Measurements from ENCODE around the gene GALNT10.
A peak's percentile ranks its signal among the peaks of the same experiment; 100 is the strongest.

GALNT10 gene

GRCh38 chr5:154181161-154181560 is 9.4 kb upstream of the GALNT10 start:
- TF ChIP-seq, protein P1, sequence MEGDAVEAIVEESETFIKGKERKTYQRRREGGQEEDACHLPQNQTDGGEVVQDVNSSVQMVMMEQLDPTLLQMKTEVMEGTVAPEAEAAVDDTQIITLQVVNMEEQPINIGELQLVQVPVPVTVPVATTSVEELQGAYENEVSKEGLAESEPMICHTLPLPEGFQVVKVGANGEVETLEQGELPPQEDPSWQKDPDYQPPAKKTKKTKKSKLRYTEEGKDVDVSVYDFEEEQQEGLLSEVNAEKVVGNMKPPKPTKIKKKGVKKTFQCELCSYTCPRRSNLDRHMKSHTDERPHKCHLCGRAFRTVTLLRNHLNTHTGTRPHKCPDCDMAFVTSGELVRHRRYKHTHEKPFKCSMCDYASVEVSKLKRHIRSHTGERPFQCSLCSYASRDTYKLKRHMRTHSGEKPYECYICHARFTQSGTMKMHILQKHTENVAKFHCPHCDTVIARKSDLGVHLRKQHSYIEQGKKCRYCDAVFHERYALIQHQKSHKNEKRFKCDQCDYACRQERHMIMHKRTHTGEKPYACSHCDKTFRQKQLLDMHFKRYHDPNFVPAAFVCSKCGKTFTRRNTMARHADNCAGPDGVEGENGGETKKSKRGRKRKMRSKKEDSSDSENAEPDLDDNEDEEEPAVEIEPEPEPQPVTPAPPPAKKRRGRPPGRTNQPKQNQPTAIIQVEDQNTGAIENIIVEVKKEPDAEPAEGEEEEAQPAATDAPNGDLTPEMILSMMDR (IDR thresholded peaks at IDR 0.05; ENCODE audit: extremely low read depth, missing control alignments), result no peak

GRCh38 chr5:154189256-154189818 is 1.2 kb upstream of the GALNT10 start:
- TF ChIP-seq, protein P1 (IDR thresholded peaks at IDR 0.05; ENCODE audit: extremely low read depth, missing control alignments), result no peak
- no peak for DNase-seq (ENCODE audit: low spot score)

More at GRCh38 chr5:154181161-154181560, 9.4 kb upstream of the GALNT10 start:
- no peak for DNase-seq (ENCODE audit: low spot score)

DNA sequence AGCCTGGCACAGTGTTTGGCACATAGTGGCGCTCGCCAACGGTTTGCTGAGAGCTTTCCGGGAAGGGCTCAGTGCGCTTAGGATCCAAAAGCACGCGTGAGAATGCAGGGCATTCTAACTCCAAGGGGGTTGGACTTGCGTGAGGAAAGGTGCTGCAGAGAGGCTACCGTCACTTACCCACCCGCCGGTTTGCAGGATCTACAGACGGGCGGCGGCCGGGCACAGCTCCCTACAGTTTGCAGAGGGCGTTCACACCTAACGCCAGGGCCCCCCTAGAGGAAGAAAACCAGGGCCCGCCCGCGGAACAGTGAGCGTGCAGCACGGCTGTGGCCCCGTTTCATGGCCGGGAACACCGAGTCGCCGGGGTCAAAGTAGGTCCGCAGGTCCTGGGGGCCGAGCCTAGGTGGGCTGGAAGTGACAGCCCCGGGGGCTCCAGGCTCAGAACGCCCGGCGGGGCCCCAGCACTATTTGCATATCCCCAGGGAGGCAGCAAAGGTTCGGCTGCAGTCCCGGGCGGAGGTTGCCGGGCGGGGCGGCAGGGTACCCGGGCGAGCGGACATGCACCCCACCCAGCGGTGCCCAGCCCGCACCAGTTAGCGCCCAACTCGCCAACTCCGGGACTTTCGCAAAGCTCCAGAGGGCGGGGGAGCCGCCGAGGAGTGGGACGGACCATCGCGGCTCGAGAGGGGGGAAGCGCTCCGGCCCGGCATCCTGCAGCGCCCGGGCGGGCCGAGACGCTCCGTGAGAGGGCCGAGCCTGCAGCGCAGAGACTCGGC is 526 bp upstream of the GALNT10 start:
- TF ChIP-seq, protein P1 (IDR thresholded peaks at IDR 0.05; ENCODE audit: extremely low read depth, missing control alignments), result no peak
- peak; percentile 94 for DNase-seq (ENCODE audit: low spot score)

- DNase-seq (ENCODE audit: low spot score), result peak; percentile 29
- TF ChIP-seq, protein P1 (IDR thresholded peaks at IDR 0.05; ENCODE audit: extremely low read depth, missing control alignments), result no peak
Measured at GRCh38 chr5:154191467-154192261, 1.1 kb downstream of the GALNT10 start.

DNA sequence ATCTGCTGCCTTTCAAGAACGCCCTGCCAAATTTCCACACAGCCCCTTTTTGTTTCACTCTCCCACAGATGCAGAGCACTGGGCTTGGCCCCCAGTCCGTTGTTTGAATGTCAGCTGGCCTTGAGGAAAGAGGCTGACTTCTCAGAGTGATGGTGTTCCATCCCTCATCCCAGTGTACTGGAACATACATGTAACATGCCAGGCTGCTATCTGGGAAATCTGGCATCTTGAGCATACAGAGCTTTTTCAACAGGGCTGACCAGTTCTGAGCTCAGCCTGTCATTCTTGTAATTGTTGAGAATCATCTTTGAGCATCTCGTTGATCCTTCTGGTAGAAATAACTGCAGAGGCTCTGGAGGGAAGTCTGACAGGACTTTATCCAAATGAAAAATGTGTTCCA is 2.8 kb downstream of the GALNT10 start:
- TF ChIP-seq, protein P1 (IDR thresholded peaks at IDR 0.05; ENCODE audit: extremely low read depth, missing control alignments), result no peak
- no peak for DNase-seq (ENCODE audit: low spot score)

DNA sequence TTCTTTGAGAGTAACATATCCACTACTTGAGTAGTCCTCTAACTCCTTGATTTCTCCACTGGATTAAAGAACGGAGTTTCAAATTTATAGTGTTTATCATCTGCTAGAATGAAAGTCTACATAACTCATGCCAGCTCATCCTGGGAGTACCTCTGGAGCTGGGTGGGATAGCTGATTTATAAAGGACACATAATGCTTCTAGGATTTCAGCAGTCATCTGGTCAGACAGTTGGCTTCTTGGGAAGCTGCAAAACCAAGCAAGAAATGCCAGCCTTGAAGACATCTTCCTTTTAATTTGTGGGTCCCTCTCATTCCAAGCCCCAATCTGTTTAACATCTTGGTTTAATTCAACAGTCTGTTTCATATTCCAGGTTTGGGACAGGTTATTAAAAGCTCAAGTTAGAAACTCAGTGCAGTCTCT is 3.2 kb downstream of the GALNT10 start:
- TF ChIP-seq, protein P1 (IDR thresholded peaks at IDR 0.05; ENCODE audit: extremely low read depth, missing control alignments), result no peak
- no peak for DNase-seq (ENCODE audit: low spot score)

Data from GM20000 (cell line).